ENCODE measurements around the gene TBC1D5. TPM values are rescaled to one million over a fixed set of nuclear protein-coding genes. Genes with fewer than 3 reads are reported as not detected.

TBC1D5 gene
- total and polyA plus RNA-seq, 2 of the 4 experiments (the other 2 are of a cell fraction), result 16.4 to 57.0 TPM

DNA sequence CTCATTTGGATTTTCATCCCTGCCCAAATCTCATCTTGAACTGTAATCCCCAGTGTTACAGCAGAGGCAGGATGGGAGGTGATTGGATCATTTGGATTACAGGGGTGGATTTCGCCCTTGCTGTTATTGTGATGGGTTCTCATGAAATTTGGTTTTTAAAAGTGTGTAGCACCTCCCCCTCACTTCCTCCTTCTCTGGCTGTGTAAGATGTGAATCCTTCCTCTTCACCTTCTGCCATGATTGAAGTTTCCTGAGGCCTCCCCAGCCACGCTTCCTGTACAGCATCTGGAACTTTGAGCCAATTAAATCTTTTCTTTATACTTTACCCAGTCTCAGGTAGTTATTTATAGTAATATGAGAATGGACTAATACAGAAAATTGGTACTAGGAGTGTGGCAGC is 540.9 kb downstream of the TBC1D5 start:
- no CpG with 5 or more reads among the region's 2 CpGs for WGBS, 2 experiments (ENCODE audit: extremely low coverage in 2 of 2, insufficient read length in 1 of 2)
- no peak overlapping the region for H2AK5ac ChIP-seq (ENCODE audit: low read depth, low read length)
- H3K4me3 ChIP-seq (ENCODE audit: insufficient read depth, low read depth, low read length), result no peak overlapping the region
- H3K9me3 ChIP-seq (ENCODE audit: control insufficient read depth, insufficient read depth, low read length), result peaks cover 5% of the 10 kb centered on the region
- intact Hi-C loops (cut with micrococcal nuclease), result no loop called here
- H3K9me1 ChIP-seq (ENCODE audit: insufficient read depth, low read length), result no peaks in the 10 kb centered on the region
- DNase-seq (no peak), ATAC-seq (ENCODE audit: low read depth) (no peak)
- H3K27ac ChIP-seq (ENCODE audit: insufficient read depth, low read length), result no peak overlapping the region
- no peak overlapping the region for H2BK5ac ChIP-seq (ENCODE audit: low read depth, low read length, poor library complexity, severe bottlenecking)
- no peak overlapping the region for H2BK20ac ChIP-seq (ENCODE audit: low read depth, low read length)
- H3K27me3 ChIP-seq (ENCODE audit: control insufficient read depth, insufficient read depth, low read length), result no peaks in the 10 kb centered on the region
- H3K4ac ChIP-seq (ENCODE audit: low read depth, low read length), result no peak overlapping the region
- no peak overlapping the region for H3K56ac ChIP-seq (ENCODE audit: extremely low read depth, insufficient read depth, low read length)
- POLR2A ChIA-PET (ENCODE audit: unreplicated experiment), result no interaction called here
- H3K4me2 ChIP-seq (ENCODE audit: low read depth, low read length), result no peak overlapping the region
- no peak overlapping the region for H4K5ac ChIP-seq (ENCODE audit: low read depth, low read length)
- CTCF ChIA-PET, result no interaction called here
- no peak overlapping the region for H3K23ac ChIP-seq (ENCODE audit: low read depth, low read length)
- H2BK120ac ChIP-seq (ENCODE audit: low read depth, low read length), result no peak overlapping the region
- H3K18ac ChIP-seq (ENCODE audit: low read depth, low read length), result no peak overlapping the region
- H2BK15ac ChIP-seq (ENCODE audit: low read depth, low read length), result no peak overlapping the region
- no peaks in the 10 kb centered on the region for H4K20me1 ChIP-seq (ENCODE audit: insufficient read depth, low read length)
- no peak overlapping the region for H4K8ac ChIP-seq (ENCODE audit: low read depth in 2 of 2, low read length in 2 of 2)
- H3K14ac ChIP-seq (replicated peaks; ENCODE audit: low read depth, low read length), result no peak overlapping the region
- H3K9ac ChIP-seq (ENCODE audit: low read depth, low read length), result no peak overlapping the region
- BruUV-seq (replicated peaks), result no TSS peak
- no peaks in the 10 kb centered on the region for H3K79me1 ChIP-seq (ENCODE audit: low read depth in 1 of 2, low read length in 2 of 2)
- in situ Hi-C loops (cut with MboI; ENCODE audit: low sequenced_read_pairs), result no loop called here
- dilution Hi-C loops (cut with HindIII; ENCODE audit: low sequenced_read_pairs, unreplicated experiment), result no loop called here
- TF ChIP-seq FOS (IDR thresholded peaks at IDR 0.05; ENCODE audit: low read depth, low read length) (no peak), RCOR1 (IDR thresholded peaks at IDR 0.05; ENCODE audit: insufficient replicate concordance, low read length) (no peak), RAD21 (IDR thresholded peaks at IDR 0.05; ENCODE audit: low read length) (no peak), POLR2A (IDR thresholded peaks at IDR 0.05; ENCODE audit: low read depth, low read length) (no peak), MAZ (IDR thresholded peaks at IDR 0.05; ENCODE audit: borderline replicate concordance, low read depth, low read length) (no peak), MAFK (IDR thresholded peaks at IDR 0.05; ENCODE audit: low read depth, low read length) (no peak), CEBPB (IDR thresholded peaks at IDR 0.05; ENCODE audit: low read depth, low read length) (no peak)
- no peaks in the 10 kb centered on the region; the same call in 1 of the 2 replicates for H3K36me3 ChIP-seq (ENCODE audit: control insufficient read depth, insufficient read depth, low read length)
- peaks cover 2% of the 10 kb centered on the region; the same call in 1 of the 2 replicates for H3K4me1 ChIP-seq (ENCODE audit: control insufficient read depth, insufficient read depth, low read length)
- no peak overlapping the region for H2AK9ac ChIP-seq (replicated peaks; ENCODE audit: low read depth, low read length, poor library complexity)
- H4K91ac ChIP-seq (ENCODE audit: insufficient read depth, low read depth, low read length), result no peak overlapping the region
- no peak overlapping the region for H2AFZ ChIP-seq (replicated peaks; ENCODE audit: low read length, poor library complexity)

Data from IMR-90 (cell line).